ENCODE results near the gene SMIM27.

- TF ChIP-seq GATA3 (IDR thresholded peaks at IDR 0.05; ENCODE audit: low read depth, low read length) (no peak), GATA2 (IDR thresholded peaks at IDR 0.05; ENCODE audit: low read depth, low read length) (no peak)
Observed at GRCh38 chr9:32590898-32591297, 38.8 kb downstream of the SMIM27 start.
